ENCODE data around the gene ZBTB16. TPM values are rescaled to one million over a fixed set of nuclear protein-coding genes. Genes with fewer than 3 reads are reported as not detected.

ZBTB16 gene
- total RNA-seq, 1 donor from 2014 or later, result 21.9 TPM

DNA sequence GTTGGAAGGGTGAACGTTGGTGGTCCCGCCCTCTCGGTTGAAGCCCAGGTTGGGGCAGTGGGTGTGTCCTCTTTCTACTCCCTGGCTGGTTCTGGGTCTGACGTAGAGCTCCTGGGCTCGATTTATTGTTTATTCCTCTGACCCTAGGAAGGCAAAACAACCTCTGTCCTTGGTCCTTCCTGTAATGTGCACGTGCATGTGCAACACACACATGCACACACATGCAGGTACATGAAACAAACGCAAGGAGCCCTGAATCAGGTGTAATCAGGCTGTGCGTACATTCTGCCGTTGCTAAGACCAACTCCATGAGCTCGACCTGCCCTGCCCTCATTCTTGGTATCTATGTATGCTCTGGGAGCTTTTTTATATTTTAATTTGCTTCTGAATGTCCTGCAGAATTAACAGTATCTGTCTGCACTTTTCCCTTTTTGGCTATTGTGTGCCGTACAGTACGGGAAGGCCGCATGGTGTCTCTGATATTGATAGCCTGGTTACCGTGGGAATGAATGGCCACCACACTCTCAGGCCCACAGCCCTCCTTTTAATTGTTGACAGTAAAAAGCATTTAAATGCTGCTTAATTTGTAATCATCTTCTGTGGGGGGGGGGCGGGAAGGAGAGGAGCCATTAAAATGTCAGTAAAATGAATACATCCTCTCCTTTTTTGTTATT, 170.7 kb downstream of the ZBTB16 start:
- H3K27me3 Mint-ChIP-seq (ENCODE audit: low read depth), result peaks cover 40% of the 10 kb centered on the region
- DNase-seq (ENCODE audit: low spot score), result no peak
- TF ChIP-seq CTCF (IDR thresholded peaks at IDR 0.05), result no peak

GRCh38 chr11:114232400-114233059, 173.0 kb downstream of the ZBTB16 start:
- no peak overlapping the region for H3K27ac Mint-ChIP-seq (ENCODE audit: unreplicated experiment)
- H3K27me3 Mint-ChIP-seq (ENCODE audit: low read depth), result peaks cover 39% of the 10 kb centered on the region
- H3K9me3 Mint-ChIP-seq (ENCODE audit: low read depth), result no peaks in the 10 kb centered on the region
- H3K4me3 Mint-ChIP-seq (ENCODE audit: unreplicated experiment), result no peak overlapping the region
- TF ChIP-seq CTCF (IDR thresholded peaks at IDR 0.05), result no peak
- H3K36me3 Mint-ChIP-seq (ENCODE audit: low read depth), result peaks cover 6% of the 10 kb centered on the region
- no peak for DNase-seq (ENCODE audit: low spot score)
- H3K4me1 Mint-ChIP-seq (ENCODE audit: low read depth), result peaks cover 25% of the 10 kb centered on the region

More for the DNA sequence above, 170.7 kb downstream of the ZBTB16 start:
- Mint-ChIP-seq H3K9me3 (ENCODE audit: low read depth) (no peaks in the 10 kb centered on the region), H3K27ac (ENCODE audit: unreplicated experiment) (no peak overlapping the region), H3K4me3 (ENCODE audit: unreplicated experiment) (no peak overlapping the region), H3K4me1 (ENCODE audit: low read depth) (peaks cover 12% of the 10 kb centered on the region), H3K36me3 (ENCODE audit: low read depth) (peaks cover 13% of the 10 kb centered on the region)

DNA sequence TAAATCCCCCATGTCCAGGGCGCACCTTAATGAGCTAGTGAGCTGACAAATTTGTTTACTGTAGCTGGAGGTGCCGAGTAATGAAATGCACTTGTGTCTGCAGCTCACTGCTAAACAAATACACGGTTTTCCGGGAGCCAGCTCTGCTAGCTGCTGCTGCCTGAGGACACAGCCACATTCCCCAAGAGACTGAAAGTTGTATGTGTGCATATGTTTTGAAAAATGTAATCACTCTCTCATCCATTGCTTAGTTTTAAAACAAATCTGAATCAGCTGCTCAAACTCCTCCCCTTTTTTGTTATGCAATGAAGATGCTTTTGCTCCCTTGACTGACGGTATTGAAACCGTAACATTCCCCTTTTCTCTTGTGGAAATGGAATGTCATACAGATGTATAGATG, 174.2 kb downstream of the ZBTB16 start:
- Mint-ChIP-seq H3K36me3 (ENCODE audit: low read depth) (peaks cover 5% of the 10 kb centered on the region), H3K4me1 (ENCODE audit: low read depth) (peaks cover 31% of the 10 kb centered on the region), H3K9me3 (ENCODE audit: low read depth) (no peaks in the 10 kb centered on the region), H3K27me3 (ENCODE audit: low read depth) (peaks cover 41% of the 10 kb centered on the region), H3K4me3 (ENCODE audit: unreplicated experiment) (no peak overlapping the region), H3K27ac (ENCODE audit: unreplicated experiment) (no peak overlapping the region)
- TF ChIP-seq CTCF (IDR thresholded peaks at IDR 0.05), result no peak
- no peak for DNase-seq (ENCODE audit: low spot score)

DNA sequence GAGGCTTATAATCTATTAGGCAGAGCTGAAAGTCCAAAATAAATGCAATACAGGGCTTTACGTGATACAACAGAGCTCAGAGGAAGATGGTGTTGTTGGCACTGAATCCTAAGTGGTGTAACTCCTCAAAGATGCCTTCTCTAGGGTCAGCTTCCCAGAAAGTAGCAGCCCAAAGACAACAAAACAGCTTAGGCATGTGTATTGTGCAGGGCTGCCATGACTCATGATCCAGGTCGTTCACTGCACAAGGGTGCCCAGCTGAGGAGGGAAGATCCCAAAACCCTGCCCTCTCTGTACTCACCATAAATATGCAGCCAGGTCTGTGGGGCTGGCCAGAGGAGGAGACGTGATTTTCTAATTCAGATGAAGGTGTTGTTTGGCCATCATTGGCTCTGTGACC, 177.3 kb downstream of the ZBTB16 start:
- DNase-seq (ENCODE audit: low spot score), result no peak
- Mint-ChIP-seq H3K9me3 (ENCODE audit: low read depth) (no peaks in the 10 kb centered on the region), H3K36me3 (ENCODE audit: low read depth) (peaks cover 10% of the 10 kb centered on the region), H3K4me1 (ENCODE audit: low read depth) (peaks cover 31% of the 10 kb centered on the region), H3K4me3 (ENCODE audit: unreplicated experiment) (no peak overlapping the region), H3K27ac (ENCODE audit: unreplicated experiment) (no peak overlapping the region), H3K27me3 (ENCODE audit: low read depth) (peaks cover 33% of the 10 kb centered on the region)
- no peak for TF ChIP-seq CTCF (IDR thresholded peaks at IDR 0.05)

GRCh38 chr11:114237321-114238280, 178.1 kb downstream of the ZBTB16 start:
- peaks cover 35% of the 10 kb centered on the region for H3K27me3 Mint-ChIP-seq (ENCODE audit: low read depth)

More at GRCh38 chr11:114237321-114238280, 178.1 kb downstream of the ZBTB16 start:
- no peak for TF ChIP-seq CTCF (IDR thresholded peaks at IDR 0.05)
- Mint-ChIP-seq H3K9me3 (ENCODE audit: low read depth) (no peaks in the 10 kb centered on the region), H3K27ac (ENCODE audit: unreplicated experiment) (peak overlapping the region; percentile 45), H3K4me1 (ENCODE audit: low read depth) (peaks cover 31% of the 10 kb centered on the region), H3K36me3 (ENCODE audit: low read depth) (peaks cover 12% of the 10 kb centered on the region), H3K4me3 (ENCODE audit: unreplicated experiment) (no peak overlapping the region)
- no peak for DNase-seq (ENCODE audit: low spot score)
